GM19351 (cell line): ENCODE measurements around the gene HIGD1C.
"Not testable (repeated sequence)": the region's sequence is repeated elsewhere in the genome, so short reads cannot be mapped to it uniquely, and the experiment has no call there.

Experiments used
- ATAC-seq: cut with Tn5 transposase; IDR thresholded peaks from one replicate; pipeline ENCODE4 v1.9.1; 2021; ENCODE audit warnings: mild to moderate bottlenecking, moderate library complexity; ENCODE audit not compliant: unreplicated experiment

HIGD1C gene

DNA sequence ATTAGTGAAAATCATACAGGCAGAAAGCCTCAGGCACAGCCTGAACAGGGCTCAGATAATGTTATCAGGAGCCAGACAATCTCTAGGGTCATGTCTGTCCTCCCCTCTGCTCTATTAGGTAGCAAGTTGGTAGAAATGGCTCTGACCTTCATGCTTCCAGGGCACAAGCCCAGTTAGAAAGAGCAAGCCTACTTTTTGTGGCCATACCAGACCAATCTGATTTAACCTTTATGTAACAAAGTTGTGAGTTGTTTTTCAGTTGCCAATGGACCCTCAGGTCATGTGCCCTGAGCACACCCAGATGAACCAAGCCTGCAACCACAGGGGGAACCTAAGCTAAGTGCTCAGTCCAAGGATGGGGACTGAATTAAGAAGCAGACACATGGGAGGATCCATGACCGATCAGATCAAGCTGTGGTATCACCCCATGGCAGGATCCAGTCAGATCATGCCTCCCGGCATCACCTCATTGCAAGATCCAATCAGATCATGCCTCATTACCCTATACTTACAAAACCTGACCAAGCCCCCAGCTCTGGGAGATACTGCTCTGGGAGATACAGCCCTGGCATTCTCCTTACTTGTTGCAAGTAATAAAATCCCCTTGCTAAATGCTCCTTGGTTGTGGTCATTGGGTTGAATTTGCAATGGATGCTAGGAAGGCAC, 18.8 kb upstream of the HIGD1C start:
- ATAC-seq: no peak

DNA sequence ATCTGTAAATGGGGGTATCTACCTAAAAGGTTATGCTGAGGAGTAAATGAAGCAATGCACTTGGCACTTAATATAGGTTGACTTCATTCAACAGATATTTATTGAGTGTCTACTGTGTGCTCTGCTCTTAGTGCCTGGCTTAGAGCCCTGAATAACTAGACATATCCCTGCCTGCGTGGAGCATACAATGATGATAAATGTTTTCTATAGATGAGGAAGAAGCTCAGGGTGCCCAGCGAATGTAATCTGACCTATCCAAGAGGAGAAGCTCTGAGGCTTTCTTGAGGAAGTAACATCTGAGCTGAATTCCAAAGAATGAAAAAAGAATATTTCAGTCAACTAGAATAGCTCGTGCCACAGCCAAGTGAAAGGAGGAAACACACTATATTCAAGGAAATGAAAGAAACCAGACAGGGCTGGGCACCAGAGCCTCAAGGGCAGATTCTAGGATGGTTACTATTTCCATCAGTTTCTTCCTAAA, 17.9 kb upstream of the HIGD1C start:
- no peak for ATAC-seq

DNA sequence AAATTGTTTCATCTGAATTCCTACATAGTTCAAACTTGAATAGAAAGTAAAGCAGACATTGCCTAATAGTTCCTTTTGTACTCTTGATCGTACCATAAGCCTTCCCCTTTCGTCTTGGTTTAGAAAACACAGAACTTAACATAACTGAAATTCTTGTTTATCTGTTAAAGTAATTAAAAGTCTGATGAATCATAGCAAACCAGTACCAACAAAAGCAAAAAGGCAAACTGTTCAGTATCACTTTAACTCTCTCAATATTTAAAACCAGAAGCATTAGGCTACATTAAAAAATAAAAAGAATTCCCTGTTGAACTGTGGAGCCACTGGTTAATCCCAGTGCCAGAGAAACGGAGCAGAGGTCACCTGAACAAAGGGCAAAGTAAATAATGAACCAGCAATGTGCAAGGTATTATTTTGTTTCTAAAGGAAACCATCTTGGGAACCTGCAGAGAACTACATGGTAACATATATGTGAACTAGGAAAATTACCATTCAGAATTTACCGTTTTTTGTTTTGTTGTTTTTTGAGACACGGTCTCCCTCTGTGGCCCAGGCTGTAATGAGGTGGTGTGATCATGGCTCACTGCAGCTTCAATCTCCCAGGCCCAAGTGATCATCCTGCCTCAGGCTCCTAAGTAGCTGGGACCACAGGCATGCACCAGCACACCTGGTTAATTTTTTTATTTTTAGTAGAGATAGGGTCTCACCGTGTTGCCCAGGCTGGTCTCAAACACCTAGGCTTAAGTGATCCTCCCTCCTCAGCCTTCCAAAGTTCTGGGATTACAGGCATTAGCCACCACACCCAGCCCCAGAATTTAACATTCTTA, 17.1 kb upstream of the HIGD1C start:
- no peak for ATAC-seq

DNA sequence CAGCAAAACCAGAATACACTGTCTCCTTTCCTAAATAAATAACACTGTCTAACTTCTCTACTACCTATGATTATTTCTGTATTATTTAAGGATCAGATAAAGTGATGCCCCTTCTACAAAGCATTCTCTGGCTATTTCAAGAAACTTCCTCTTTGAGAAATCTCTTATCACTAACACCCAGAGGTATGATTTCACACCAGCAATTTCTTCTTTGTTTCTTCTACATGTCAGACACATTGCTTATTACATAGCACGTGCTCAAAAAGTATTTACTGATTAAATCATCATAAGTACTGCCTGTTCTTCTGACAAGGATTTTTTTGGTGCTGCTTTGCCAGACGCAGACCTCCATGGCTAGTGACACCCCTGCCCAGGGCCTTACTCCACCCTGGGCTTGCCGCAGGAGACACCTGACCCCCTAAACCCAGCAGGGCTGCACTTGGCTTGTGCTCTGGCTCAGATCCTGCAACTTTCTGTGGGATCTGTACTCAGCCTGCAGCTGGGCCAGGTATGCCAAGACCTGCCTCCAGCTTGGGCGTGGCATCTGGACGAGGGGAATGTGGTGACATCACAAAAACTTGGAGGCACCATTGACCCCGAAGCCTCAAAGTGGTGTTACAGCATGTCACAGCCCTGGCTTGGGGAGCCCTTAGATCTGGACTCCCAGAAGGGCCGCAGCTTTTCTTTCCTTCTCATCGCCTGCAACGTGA, 15.4 kb upstream of the HIGD1C start:
- ATAC-seq: no peak

DNA sequence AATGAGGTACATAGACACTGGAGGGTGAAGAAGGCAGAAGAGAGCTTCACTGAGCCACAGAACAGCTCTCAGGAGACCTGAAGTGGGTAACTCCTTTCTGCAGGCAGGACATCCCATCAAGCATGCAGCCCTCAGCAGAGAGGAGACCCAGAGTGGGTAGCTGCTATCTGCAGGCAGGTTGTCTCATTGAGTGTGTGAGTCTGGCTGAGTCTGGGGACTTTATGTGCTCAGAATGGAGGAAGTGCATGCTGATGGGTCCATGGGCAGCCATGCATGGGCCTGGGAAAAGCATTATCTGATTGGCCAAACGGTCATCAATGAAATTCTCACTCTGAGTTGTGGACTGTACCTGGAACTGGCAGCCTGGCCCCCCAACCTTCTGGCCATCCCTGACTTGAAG, 14.7 kb upstream of the HIGD1C start:
- ATAC-seq: no peak

DNA sequence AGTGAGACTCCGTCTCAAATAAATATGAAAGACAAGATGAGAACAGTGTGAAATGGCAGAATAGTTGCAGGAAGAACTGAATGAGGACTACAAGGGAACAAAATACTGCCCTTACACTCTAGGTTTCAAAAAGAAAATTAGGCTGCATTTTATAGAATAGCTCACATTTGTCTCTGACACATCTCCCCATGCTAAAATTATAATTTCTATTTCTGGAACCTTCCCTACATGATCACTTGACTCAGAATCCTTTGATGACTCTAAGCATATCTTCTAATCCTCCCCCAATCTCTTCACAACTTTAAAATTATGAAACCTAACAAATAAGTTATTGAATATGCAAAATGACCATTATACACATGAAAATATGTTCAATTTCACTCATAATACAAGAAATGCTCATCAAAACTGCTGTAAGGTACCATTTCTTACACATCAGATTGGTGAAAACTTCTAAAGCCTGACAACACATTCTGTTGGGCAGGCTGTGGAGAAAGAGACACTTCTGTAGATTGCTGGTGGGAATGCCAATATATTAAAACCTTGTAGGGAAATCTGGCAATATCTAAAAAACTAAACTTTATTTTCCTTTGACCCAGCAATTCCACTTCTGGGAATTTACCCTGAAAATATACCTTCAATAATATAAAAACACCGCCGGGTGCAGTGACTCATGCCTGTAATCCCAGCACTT, 4.3 kb upstream of the HIGD1C start:
- ATAC-seq: no peak

DNA sequence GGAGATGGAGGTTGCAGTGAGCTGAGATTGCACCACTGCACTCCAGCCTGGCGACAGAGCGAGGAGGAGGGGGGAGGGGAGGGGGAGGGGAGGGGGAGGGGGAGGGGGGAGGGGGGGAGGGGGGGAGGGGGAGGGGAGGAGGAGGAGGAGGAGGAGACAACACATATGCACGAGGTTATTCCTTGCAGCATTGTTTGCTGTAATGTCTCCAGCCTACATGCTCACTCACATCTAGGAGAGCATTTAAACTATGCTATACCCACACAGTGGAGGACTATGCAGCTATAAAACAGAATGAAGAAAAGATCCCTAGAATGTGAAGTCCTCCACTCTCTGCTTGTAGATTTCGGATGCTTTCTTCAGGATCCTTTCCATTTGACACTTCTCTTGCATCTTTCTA, 3.5 kb upstream of the HIGD1C start:
- ATAC-seq: no peak

DNA sequence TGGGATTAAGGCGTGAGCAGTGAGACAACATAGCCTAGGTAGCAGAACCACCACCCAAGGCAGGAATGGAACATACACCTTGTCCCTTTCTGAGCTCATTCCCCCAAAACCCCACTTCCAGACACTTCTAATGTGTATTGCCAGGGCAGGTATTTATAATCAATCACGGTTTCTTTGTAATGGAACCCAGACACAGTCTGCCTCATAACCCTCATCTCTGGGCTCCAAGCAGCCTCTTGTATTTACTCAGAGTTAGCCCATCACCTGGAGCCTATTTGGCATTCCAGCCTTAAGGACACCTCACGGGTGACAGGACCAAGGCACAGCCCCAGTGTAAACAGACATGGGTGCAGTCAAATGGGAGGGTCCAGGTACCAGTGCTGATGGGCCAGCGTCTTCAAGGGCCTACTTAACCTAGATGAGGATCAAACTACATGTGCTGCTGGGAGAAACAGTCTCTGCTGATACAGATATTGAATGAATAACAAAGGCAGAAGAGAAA, 2.5 kb upstream of the HIGD1C start:
- ATAC-seq: no peak

DNA sequence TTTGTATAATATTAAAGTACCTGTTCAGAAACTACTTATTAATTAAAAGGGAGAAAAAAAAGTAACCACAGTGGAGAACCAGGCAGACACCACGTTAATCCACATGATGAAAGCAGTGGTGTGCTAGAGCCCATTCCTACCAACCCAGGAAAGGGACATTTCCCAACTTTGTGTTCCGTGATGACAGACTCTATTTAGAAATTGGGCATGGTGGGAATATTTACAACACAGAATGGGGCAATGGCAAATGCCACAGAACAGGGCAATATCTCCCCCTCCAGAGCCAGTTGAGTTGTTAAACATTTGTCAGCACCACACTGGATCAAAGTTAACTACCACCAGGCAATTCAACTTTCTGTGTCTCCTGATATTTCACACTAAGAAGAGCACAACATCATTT, 1.2 kb upstream of the HIGD1C start:
- no peak for ATAC-seq

DNA sequence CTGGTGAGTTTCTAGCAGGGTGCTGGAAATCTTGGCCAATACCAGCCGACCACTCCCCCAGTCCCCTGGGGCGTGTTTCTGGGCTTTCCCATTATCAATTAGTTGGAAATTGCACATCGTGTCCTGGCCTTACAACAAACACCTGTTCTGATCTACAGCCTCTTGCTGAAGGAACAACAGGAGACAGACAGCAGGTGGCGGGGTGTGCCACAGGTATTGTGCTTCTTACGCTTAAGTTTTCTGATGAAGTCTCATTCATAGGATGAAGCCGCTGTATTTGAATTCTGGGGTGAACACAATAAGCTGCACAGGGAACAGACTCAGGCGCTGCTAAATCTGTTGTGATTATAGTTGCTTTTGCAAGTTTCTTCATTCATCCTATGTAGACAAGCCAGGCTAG, 703 bp downstream of the HIGD1C start:
- ATAC-seq: no peak

DNA sequence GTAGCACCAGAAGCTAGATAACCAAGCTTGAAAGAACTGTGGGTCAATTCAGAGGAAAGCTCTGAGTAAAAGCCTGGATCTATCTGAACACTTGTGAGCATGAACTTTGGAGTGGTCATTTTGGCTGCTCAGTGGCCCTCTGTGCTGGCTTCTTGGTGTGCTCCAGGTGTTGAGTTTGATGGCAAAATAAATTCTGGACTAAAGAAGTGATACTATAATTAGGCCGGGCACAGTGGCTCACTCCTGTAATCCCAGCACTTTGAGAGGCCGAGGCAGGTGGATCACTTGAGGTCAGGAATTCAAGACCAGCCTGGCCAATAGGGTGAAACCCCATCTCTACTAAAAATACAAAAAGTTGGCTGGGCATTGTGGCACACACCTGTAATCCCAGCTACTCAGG, 2.4 kb downstream of the HIGD1C start:
- not testable (repeated sequence) for ATAC-seq

DNA sequence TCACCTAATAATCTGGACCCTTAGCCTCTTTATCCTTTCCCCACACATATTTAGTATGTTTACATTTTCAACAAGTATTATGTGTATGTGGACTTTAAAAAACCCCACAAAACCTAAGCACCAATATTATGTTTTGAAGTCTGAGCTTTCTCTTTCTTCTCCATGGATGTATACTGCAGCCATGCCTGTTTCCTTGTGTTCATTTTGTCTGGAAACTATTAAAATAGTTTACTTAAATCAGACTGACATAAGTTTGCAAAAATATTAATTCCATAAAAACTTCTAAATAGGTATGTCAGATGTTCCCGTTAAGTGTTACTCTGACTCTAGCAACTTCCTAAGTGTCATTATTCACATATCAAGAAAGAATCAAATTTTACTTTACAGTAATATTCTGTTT, 2.9 kb downstream of the HIGD1C start:
- ATAC-seq: no peak

DNA sequence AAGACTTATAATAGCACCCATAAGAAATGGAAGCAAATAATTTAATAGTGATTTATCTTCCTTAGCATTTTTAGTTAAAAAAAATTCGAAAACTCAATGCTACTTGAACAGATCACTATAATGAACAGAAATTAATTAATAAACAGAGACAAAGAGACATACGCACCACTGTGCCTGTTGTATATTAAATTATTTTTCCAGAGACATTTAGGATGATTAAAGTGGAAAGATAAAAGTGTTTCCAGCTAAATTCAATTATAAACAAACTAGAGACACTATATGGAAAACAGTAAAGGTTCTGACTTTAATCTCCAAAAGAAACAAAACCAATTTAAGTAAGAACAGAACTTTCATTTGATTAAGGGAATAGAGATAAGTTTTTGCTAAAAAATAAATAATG, 3.4 kb downstream of the HIGD1C start:
- ATAC-seq: no peak

DNA sequence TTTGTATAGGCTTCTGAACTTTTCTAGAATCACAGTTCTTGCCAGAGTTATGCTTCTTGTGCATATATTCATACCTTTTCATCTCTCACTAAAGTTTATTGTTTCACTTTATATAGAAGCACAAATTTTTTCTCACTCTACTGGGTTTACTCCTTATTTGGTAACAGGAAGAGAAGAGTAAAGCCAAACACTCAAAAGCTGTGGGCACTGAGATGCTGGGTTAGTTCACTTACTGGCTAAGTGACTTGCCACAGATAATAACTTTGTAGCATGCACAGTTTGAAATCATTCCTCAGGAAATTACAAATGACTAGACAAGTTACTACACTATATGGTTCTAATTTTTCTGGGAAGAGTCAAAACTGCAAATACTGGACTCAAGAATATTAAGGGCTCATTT, 7.8 kb downstream of the HIGD1C start:
- no peak for ATAC-seq

DNA sequence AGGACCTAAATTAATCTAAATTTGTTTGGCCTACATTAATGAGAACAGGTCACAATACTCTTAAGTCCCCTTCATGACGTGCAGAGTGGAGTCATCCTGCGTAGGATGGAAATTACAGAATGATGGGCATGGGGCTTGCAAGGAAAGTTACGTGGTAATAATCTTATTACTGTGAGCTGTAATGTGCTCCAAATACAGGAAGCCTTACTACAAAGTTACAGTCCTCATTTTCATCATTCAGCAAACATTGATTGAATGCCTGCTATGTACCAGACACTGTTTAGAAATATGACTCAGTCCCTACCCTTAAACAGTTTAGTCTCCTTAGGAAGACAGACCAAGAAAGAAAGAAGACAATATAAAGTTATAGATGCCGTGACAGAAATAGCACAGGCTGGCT, 9.4 kb downstream of the HIGD1C start:
- no peak for ATAC-seq

DNA sequence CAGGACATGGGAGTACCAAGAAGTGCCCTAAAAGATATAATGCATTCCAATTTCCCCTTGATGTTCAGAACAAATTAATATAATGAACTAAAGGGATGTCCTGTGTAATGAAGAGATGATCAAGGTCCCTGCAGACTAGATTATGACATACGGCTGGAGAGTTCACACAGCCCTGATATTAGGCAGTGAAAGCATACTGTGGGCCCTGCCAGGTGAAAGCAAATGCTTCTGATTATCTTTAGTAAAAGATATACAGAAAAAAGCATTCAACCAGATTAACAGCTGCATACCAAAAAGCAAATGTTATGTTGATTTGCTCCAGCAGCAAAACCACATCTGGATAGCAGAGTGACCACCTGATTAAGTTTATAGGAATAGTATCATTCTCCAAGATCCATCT, 12.1 kb downstream of the HIGD1C start:
- no peak for ATAC-seq

DNA sequence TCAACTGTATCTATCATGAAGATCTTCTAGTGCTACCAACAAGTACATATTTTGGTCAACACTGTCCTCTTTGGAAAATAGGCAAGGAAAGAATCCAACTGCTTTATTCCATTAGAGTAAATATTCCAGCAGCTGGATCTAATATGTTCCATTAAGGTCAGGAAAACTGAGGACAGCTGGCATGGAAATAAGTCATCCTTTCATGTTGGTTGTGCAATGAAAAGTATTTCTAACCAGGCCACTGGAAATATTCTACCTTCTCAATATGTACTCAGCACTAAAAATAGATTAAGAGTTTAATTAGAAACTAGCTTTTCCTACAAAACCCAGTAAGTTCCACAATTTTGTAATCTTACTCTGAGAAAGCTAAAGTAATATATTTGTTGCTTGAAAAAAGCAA, 19.6 kb downstream of the HIGD1C start:
- ATAC-seq: no peak

DNA sequence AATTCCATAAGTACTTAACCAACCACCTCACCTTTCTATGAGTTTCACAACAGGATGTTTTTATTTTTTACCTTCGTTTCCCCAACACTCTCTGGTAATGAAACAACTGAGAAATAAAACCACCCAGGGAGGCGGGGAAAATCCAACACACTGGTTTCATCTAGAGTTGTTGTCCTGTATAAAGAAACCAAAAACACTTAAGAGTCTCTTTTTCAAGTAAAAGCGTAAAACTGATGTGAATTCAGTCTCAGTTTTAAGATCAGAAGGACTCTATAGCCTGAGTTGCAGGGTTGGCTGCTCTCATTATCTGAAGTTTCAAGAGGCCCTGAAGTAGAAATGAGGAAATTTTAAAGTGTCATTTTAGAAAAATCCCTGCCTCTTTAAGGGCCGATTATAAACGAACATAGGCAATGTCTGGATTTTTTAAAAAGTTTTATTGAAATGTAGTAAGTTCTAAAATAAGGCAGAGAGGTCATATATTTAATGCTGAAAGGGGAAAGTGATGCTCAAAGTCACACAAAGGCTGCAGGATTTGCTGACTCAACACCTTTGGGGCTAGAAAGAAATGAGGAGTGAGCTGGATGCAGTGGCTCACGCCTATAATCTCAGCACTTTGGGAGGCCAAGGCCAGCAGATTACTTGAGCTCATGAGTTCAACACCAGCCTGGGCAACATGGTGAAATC, 27.2 kb downstream of the HIGD1C start:
- ATAC-seq: no peak

DNA sequence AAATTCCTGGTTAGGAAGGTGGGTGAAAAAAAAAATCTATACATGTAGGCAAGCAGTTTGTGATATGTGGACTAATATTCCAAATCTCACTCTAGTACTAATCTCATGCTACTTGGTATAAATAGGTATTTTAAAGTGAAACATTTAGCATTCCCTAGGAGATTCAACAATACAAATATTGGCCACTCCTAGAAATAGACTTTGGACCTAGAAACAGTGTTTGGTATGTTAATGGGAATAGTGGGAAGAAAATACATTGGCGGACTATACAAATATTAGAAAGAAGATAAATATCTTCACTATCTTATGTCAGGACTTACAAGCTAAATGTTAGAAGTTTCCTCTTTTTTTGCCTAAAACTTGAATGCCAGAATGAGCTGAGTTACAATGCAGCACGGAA, 28.2 kb downstream of the HIGD1C start:
- ATAC-seq: no peak
